GM12878 (cell line): ENCODE data around the gene SMOC2. TPM values are rescaled to one million over a fixed set of nuclear protein-coding genes. Genes with fewer than 3 reads are reported as not detected.

Source experiments
- ATAC-seq: fragments of 200-7000 bp; cut with Tn5 transposase; 3 replicates; pipeline ENCODE4 v1.9.1; 2020; ENCODE audit warnings: mild to moderate bottlenecking, moderate library complexity
- BruUV-seq: library from RNA; stranded (reverse); fragments of 400-500 nt; replicated peaks from 2 replicates; lab custom pipeline; 2021; lab: Mats Ljungman, UMichigan
- CTCF ChIA-PET: fragments of 300-600 bp; sonication (Branson Sonifier 250); formaldehyde crosslinking; extraction: SDS; loops from one replicate; lab custom pipeline; 2021; ENCODE audit warnings: inconsistent platforms; lab: Yijun Ruan, JAX
- POLR2A ChIA-PET: fragments of 350-600 bp; formaldehyde crosslinking; extraction: SDS; loops from one replicate; lab custom pipeline; 2021; ENCODE audit warnings: inconsistent platforms; lab: Charles Lee
- RAD21 ChIA-PET: fragments of 300-600 bp; sonication (Branson Sonifier 250); formaldehyde crosslinking; loops from one replicate; lab custom pipeline; 2023; ENCODE audit warnings: antibody characterized with exemption; ENCODE audit not compliant: unreplicated experiment; lab: Charles Lee
- SMC1A ChIA-PET: fragments of 300-600 bp; sonication (Branson Sonifier 250); formaldehyde crosslinking; loops from one replicate; lab custom pipeline; 2023; ENCODE audit not compliant: unreplicated experiment, uncharacterized antibody; lab: Charles Lee
- DNase-seq: peaks from one replicate; pipeline ENCODE4 v3.0.0-alpha.2; 2011; ENCODE audit warnings: low read depth, low spot score
- FAIRE-seq: peaks from 3 replicates; lab custom pipeline; 2011; peaks lifted over from hg19 to GRCh38; lab: Jason Lieb, UNC
- H2AFZ ChIP-seq: 2 replicates; pipeline ENCODE4 v1.6.0; 2011; ENCODE audit warnings: low read depth, low read length, control low read depth; ENCODE audit not compliant: control insufficient read depth
- H3K27ac ChIP-seq: 2 replicates; pipeline ENCODE4 v1.5.1; 2011; ENCODE audit warnings: control low read depth; ENCODE audit not compliant: control insufficient read depth, insufficient read depth
- H3K27me3 ChIP-seq, 2 experiments: replicated peaks in 1 of 2; 2 replicates each; pipeline versions ENCODE4 v1.6.0 to v1.6.1; 2011; ENCODE audit warnings: low read length in 1 of 2; ENCODE audit not compliant: control insufficient read depth in 2 of 2, insufficient read depth in 2 of 2
- H3K36me3 ChIP-seq, 2 experiments: 2 replicates each; pipeline ENCODE4 v1.5.1; 2011; ENCODE audit warnings: low read length in 1 of 2; ENCODE audit not compliant: control insufficient read depth in 2 of 2, insufficient read depth in 2 of 2
- H3K4me1 ChIP-seq: 2 replicates; pipeline ENCODE4 v1.6.1; 2011; ENCODE audit warnings: mild to moderate bottlenecking, low read length, moderate library complexity, mixed read lengths; ENCODE audit not compliant: control insufficient read depth, insufficient read depth
- H3K4me2 ChIP-seq: 2 replicates; pipeline ENCODE4 v1.6.0; 2011; ENCODE audit warnings: control low read depth; ENCODE audit not compliant: control insufficient read depth, insufficient read depth
- H3K4me3 ChIP-seq: fragments of 200-600 bp; sonication (generic); 2 replicates; pipeline ENCODE4 v1.5.1; 2016
- H3K79me2 ChIP-seq: 2 replicates; pipeline ENCODE4 v1.6.0; 2011; ENCODE audit warnings: low read length; ENCODE audit not compliant: control insufficient read depth, insufficient read depth
- H3K9ac ChIP-seq: 2 replicates; pipeline ENCODE4 v1.8.0; 2011; ENCODE audit warnings: low read length, control low read depth, mixed read lengths; ENCODE audit not compliant: control insufficient read depth, insufficient read depth
- H3K9me3 ChIP-seq: replicated peaks from 3 replicates; pipeline ENCODE4 v1.5.1; 2011; ENCODE audit warnings: mild to moderate bottlenecking, low read length; ENCODE audit not compliant: control insufficient read depth, insufficient read depth
- H4K20me1 ChIP-seq: 2 replicates; pipeline ENCODE4 v1.6.0; 2011; ENCODE audit not compliant: control insufficient read depth, insufficient read depth
- BCLAF1 ChIP-seq: fragments of 450-650 bp; IDR thresholded peaks from 2 replicates; pipeline ENCODE4 v1.6.1; 2017; ENCODE audit warnings: antibody characterized with exemption, mild to moderate bottlenecking, moderate library complexity
- CHD4 ChIP-seq: fragments of 200-600 bp; sonication (generic); IDR thresholded peaks from 2 replicates; pipeline ENCODE4 v1.6.1; 2016; ENCODE audit warnings: mild to moderate bottlenecking
- CREB1 ChIP-seq: IDR thresholded peaks from 2 replicates; pipeline ENCODE4 v1.6.1; 2012; ENCODE audit warnings: low read depth, mild to moderate bottlenecking, inconsistent platforms
- DPF2 ChIP-seq: fragments of 450-650 bp; IDR thresholded peaks from 2 replicates; pipeline ENCODE4 v1.6.1; 2017; ENCODE audit warnings: mild to moderate bottlenecking
- HCFC1 ChIP-seq: fragments of 150-350 bp; IDR thresholded peaks from 2 replicates; pipeline ENCODE4 v1.6.1; 2014; ENCODE audit warnings: low read length
- IKZF2 ChIP-seq, 2 experiments: fragments of 450-650 bp; IDR thresholded peaks; 2 replicates each; pipeline ENCODE4 v1.6.1; 2017; ENCODE audit warnings: mild to moderate bottlenecking in 2 of 2, moderate library complexity in 2 of 2
- MTA2 ChIP-seq: fragments of 450-650 bp; IDR thresholded peaks from 2 replicates; pipeline ENCODE4 v1.6.1; 2016; ENCODE audit warnings: low read depth, mild to moderate bottlenecking, moderate library complexity
- PAX5 ChIP-seq: IDR thresholded peaks from 2 replicates; pipeline ENCODE4 v1.6.1; 2011; ENCODE audit warnings: low read depth, low read length, borderline replicate concordance
- PKNOX1 ChIP-seq: fragments of 450-650 bp; IDR thresholded peaks from 2 replicates; pipeline ENCODE4 v1.6.1; 2016; ENCODE audit warnings: mild to moderate bottlenecking
- RB1 ChIP-seq: fragments of 450-650 bp; formaldehyde crosslinking; IDR thresholded peaks from 2 replicates; pipeline ENCODE4 v1.6.1; 2017; ENCODE audit warnings: mild to moderate bottlenecking, borderline replicate concordance
- TBL1XR1 ChIP-seq: IDR thresholded peaks from 2 replicates; pipeline ENCODE4 v1.6.1; 2012; ENCODE audit warnings: low read depth, low read length, improper control_type of control experiment
- USF1 ChIP-seq: IDR thresholded peaks from 2 replicates; pipeline ENCODE4 v1.6.1; 2011; ENCODE audit warnings: borderline replicate concordance, low read depth, mild to moderate bottlenecking, moderate library complexity, mixed read lengths, low read length; ENCODE audit not compliant: insufficient read depth; ENCODE audit errors: extremely low read length
- WGBS: methylation state at CpG from one replicate; pipeline ENCODE4 v1.1.6; 2016; ENCODE audit warnings: low lambda C conversion rate; ENCODE audit not compliant: insufficient replicate concordance, insufficient coverage; ENCODE audit errors: missing lambda C conversion rate; 5-methylcytosine and 5-hydroxymethylcytosine counted together
- in situ Hi-C: fragments of 300-500 bp; cut with MboI; formaldehyde crosslinking; loops from 9 replicates; pipeline ENCODE4 v1.14.3; 2018; ENCODE audit warnings: mixed read lengths
- intact Hi-C: fragments of 100-400 bp; cut with micrococcal nuclease; formaldehyde crosslinking; loops from one replicate; pipeline ENCODE4 v1.14.2; 2022; ENCODE audit not compliant: unreplicated experiment
- polyA plus RNA-seq, 11 experiments: library from polyadenylated mRNA; depleted of rRNA in 4 of 11; unstranded in 6 of 11; stranded (reverse) in 5 of 11; fragments of >200 nt; fragmentation: Nextera tagmentation in 4 of 11; fragmentation: Illumina TruSeq in 1 of 11; extraction: Ambion mirVana in 4 of 11; extraction: Trizol in 1 of 11; gene quantifications; 1 replicate in 1 of 11; 2 replicates in 10 of 11; pipeline versions ENCODE4 v1.2.1 to v1.2.3, GENCODE V29; 2011 to 2016; ENCODE audit warnings: inconsistent platforms in 2 of 11, missing spikeins in 2 of 11, low read depth in 1 of 11
- total RNA-seq, 4 experiments: library from RNA; depleted of rRNA in 3 of 4; stranded (reverse); fragments of >200 nt in 3 of 4; fragmentation: Illumina TruSeq in 1 of 4; extraction: Trizol in 1 of 4; gene quantifications; 2 replicates each; pipeline versions ENCODE4 v1.2.1 to v1.2.3, GENCODE V29; 2013 to 2021
- TF ChIP-seq, protein P1 (sequence below): fragments of 150-350 bp; IDR thresholded peaks from 2 replicates; pipeline ENCODE4 v1.6.1; 2016; ENCODE audit warnings: low read depth, low read length
- TF ChIP-seq, protein P2 (sequence below): IDR thresholded peaks from 2 replicates; pipeline ENCODE4 v1.6.1; 2012; ENCODE audit warnings: low read length, inconsistent platforms

Gene SMOC2
- total and polyA plus RNA-seq, 10 of the 15 experiments (the other 5 are each of a cell fraction or from before 2014, with no cell fraction given), result 0.10 to 0.12 TPM; not detected in 8

GRCh38 chr6:168472363-168472762 is 31.4 kb downstream of the SMOC2 start:
- Histone ChIP-seq H3K36me3 (no peaks in the 10 kb centered on the region), H3K4me1 (no peaks in the 10 kb centered on the region), H3K4me3 (no peak overlapping the region), H3K27ac (no peak overlapping the region), H3K9me3 (no peaks in the 10 kb centered on the region), H2AFZ (no peak overlapping the region), H3K27me3 (no peaks in the 10 kb centered on the region), H3K9ac (no peak overlapping the region), H3K4me2 (no peak overlapping the region), H3K79me2 (no peaks in the 10 kb centered on the region), H4K20me1 (no peaks in the 10 kb centered on the region)
- ChIA-PET POLR2A (no interaction called here), CTCF (no interaction called here), SMC1A (no interaction called here), RAD21 (no interaction called here)
- FAIRE-seq, result no peak
- no TSS peak for BruUV-seq
- WGBS, result 46% methylated on average over 1 of the region's 1 CpG
- in situ Hi-C loops, result no loop called here
- no peak for ATAC-seq
- intact Hi-C loops, result no loop called here
- no peak for DNase-seq
- TF ChIP-seq MTA2, result no peak
- TF ChIP-seq PKNOX1, result no peak
- TF ChIP-seq IKZF2 (IDR thresholded peaks at IDR 0.05), result no peak
- TF ChIP-seq USF1, result no peak
- TF ChIP-seq, protein P1, sequence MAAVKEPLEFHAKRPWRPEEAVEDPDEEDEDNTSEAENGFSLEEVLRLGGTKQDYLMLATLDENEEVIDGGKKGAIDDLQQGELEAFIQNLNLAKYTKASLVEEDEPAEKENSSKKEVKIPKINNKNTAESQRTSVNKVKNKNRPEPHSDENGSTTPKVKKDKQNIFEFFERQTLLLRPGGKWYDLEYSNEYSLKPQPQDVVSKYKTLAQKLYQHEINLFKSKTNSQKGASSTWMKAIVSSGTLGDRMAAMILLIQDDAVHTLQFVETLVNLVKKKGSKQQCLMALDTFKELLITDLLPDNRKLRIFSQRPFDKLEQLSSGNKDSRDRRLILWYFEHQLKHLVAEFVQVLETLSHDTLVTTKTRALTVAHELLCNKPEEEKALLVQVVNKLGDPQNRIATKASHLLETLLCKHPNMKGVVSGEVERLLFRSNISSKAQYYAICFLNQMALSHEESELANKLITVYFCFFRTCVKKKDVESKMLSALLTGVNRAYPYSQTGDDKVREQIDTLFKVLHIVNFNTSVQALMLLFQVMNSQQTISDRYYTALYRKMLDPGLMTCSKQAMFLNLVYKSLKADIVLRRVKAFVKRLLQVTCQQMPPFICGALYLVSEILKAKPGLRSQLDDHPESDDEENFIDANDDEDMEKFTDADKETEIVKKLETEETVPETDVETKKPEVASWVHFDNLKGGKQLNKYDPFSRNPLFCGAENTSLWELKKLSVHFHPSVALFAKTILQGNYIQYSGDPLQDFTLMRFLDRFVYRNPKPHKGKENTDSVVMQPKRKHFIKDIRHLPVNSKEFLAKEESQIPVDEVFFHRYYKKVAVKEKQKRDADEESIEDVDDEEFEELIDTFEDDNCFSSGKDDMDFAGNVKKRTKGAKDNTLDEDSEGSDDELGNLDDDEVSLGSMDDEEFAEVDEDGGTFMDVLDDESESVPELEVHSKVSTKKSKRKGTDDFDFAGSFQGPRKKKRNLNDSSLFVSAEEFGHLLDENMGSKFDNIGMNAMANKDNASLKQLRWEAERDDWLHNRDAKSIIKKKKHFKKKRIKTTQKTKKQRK, result no peak
- TF ChIP-seq CREB1, result no peak
- TF ChIP-seq PAX5, result no peak
- TF ChIP-seq RB1, result no peak
- TF ChIP-seq BCLAF1, result no peak
- TF ChIP-seq CHD4, result no peak
- TF ChIP-seq TBL1XR1, result no peak
- no peak for TF ChIP-seq DPF2
- TF ChIP-seq, protein P2, sequence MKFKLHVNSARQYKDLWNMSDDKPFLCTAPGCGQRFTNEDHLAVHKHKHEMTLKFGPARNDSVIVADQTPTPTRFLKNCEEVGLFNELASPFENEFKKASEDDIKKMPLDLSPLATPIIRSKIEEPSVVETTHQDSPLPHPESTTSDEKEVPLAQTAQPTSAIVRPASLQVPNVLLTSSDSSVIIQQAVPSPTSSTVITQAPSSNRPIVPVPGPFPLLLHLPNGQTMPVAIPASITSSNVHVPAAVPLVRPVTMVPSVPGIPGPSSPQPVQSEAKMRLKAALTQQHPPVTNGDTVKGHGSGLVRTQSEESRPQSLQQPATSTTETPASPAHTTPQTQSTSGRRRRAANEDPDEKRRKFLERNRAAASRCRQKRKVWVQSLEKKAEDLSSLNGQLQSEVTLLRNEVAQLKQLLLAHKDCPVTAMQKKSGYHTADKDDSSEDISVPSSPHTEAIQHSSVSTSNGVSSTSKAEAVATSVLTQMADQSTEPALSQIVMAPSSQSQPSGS, result no peak
- TF ChIP-seq HCFC1, result no peak
